Suprapubic skin (tissue), 4 donors: ENCODE measurements around the gene DSN1.

Experiments
- CTCF ChIP-seq, 2 donors: fragments of 200-600 bp in 1 of 2; fragments of 450-650 bp in 1 of 2; sonication (generic) in 1 of 2; IDR thresholded peaks; one replicate each; pipeline ENCODE4 v1.5.1; 2016 to 2019; ENCODE audit warnings: antibody characterized with exemption in 2 of 2, mild to moderate bottlenecking in 1 of 2, moderate library complexity in 1 of 2
- POLR2A ChIP-seq, 2 donors: fragments of 450-650 bp; IDR thresholded peaks; one replicate each; pipeline ENCODE4 v1.6.1; 2017; ENCODE audit warnings: antibody characterized with exemption in 2 of 2, mild to moderate bottlenecking in 2 of 2, moderate library complexity in 2 of 2
- POLR2AphosphoS5 ChIP-seq, 3 donors: sonication (generic); formaldehyde crosslinking; IDR thresholded peaks; one replicate each; pipeline ENCODE4 v1.6.1; 2017; ENCODE audit warnings: antibody characterized with exemption in 3 of 3

- TF ChIP-seq CTCF (IDR thresholded peaks at IDR 0.05), result no peak
- no peak for TF ChIP-seq POLR2AphosphoS5 (IDR thresholded peaks at IDR 0.05)
- TF ChIP-seq POLR2A (IDR thresholded peaks at IDR 0.05), result no peak
Observed at GRCh38 chr20:36812594-36813463, 39.3 kb upstream of the DSN1 start.
